GM21367 (cell line): Measurements from ENCODE around the gene NDUFA8.

Source experiments
- ATAC-seq: cut with Tn5 transposase; IDR thresholded peaks from one replicate; pipeline ENCODE4 v1.9.1; 2021; ENCODE audit not compliant: unreplicated experiment

Gene NDUFA8

GRCh38 chr9:122102156-122102555 is 57.4 kb downstream of the NDUFA8 start:
- ATAC-seq = no peak

GRCh38 chr9:122100756-122101155 is 58.8 kb downstream of the NDUFA8 start:
- ATAC-seq = no peak

- no peak for ATAC-seq
These were observed 60.2 kb downstream of the NDUFA8 start for GRCh38 chr9:122099271-122099869.

GRCh38 chr9:122097679-122098315 is 61.8 kb downstream of the NDUFA8 start:
- no peak for ATAC-seq

GRCh38 chr9:122096620-122097415 is 62.8 kb downstream of the NDUFA8 start:
- no peak for ATAC-seq

GRCh38 chr9:122095010-122095767 is 64.4 kb downstream of the NDUFA8 start:
- no peak for ATAC-seq
